Measurements from ENCODE around the gene KLHDC8A. TPM values are rescaled to one million over a fixed set of nuclear protein-coding genes. Genes with fewer than 3 reads are reported as not detected.

The KLHDC8A gene
- total RNA-seq, 1 donor from 2014 or later, result not detected

- H3K9me3 ChIP-seq, result no peaks in the 10 kb centered on the region
- TF ChIP-seq CTCF (IDR thresholded peaks at IDR 0.05), result no peak
- intact Hi-C loops (cut with DNase I), result no loop called here
- peaks cover 0 to 2% of the 10 kb centered on the region in 2 donors for H3K4me1 ChIP-seq
- DNase-seq (ENCODE audit: low spot score in 2 of 2), result no peak
- H3K36me3 ChIP-seq, result no peaks in the 10 kb centered on the region
- H3K27me3 ChIP-seq, result no peaks in the 10 kb centered on the region
- no peak overlapping the region for H3K4me3 ChIP-seq
- H3K27ac ChIP-seq, result no peak overlapping the region
These were observed 24.2 kb upstream of the KLHDC8A start for GRCh38 chr1:205380882-205381281.

- Histone ChIP-seq H3K36me3 (no peaks in the 10 kb centered on the region), H3K27ac (no peak overlapping the region), H3K27me3 (no peaks in the 10 kb centered on the region), H3K4me3 (no peak overlapping the region), H3K9me3 (no peaks in the 10 kb centered on the region), H3K4me1 (peaks cover 6 to 13% of the 10 kb centered on the region in 2 donors)
- no peak for TF ChIP-seq CTCF (IDR thresholded peaks at IDR 0.05)
- intact Hi-C loops (cut with DNase I), result no loop called here
- no peak for DNase-seq (ENCODE audit: low spot score in 2 of 2)
These were observed 22.3 kb upstream of the KLHDC8A start for GRCh38 chr1:205379056-205379455.

GRCh38 chr1:205377355-205377754 is 20.6 kb upstream of the KLHDC8A start:
- DNase-seq (ENCODE audit: low spot score in 2 of 2), result no peak
- TF ChIP-seq CTCF (IDR thresholded peaks at IDR 0.05), result no peak
- H3K27ac ChIP-seq, result no peak overlapping the region
- H3K36me3 ChIP-seq, result no peaks in the 10 kb centered on the region
- intact Hi-C loops (cut with DNase I), result no loop called here
- no peak overlapping the region for H3K4me3 ChIP-seq
- no peaks in the 10 kb centered on the region for H3K9me3 ChIP-seq
- H3K4me1 ChIP-seq, result peaks cover 7 to 30% of the 10 kb centered on the region in 2 donors
- H3K27me3 ChIP-seq, result no peaks in the 10 kb centered on the region

GRCh38 chr1:205376739-205377138 is 20.0 kb upstream of the KLHDC8A start:
- Histone ChIP-seq H3K4me1 (peaks cover 7 to 30% of the 10 kb centered on the region in 2 donors), H3K4me3 (no peak overlapping the region), H3K36me3 (no peaks in the 10 kb centered on the region), H3K27ac (no peak overlapping the region), H3K9me3 (no peaks in the 10 kb centered on the region), H3K27me3 (no peaks in the 10 kb centered on the region)
- no peak for DNase-seq (ENCODE audit: low spot score in 2 of 2)
- TF ChIP-seq CTCF (IDR thresholded peaks at IDR 0.05), result no peak
- intact Hi-C loops (cut with DNase I), result no loop called here

- Histone ChIP-seq H3K4me3 (no peak overlapping the region), H3K27ac (no peak overlapping the region), H3K9me3 (no peaks in the 10 kb centered on the region), H3K4me1 (peaks cover 7 to 30% of the 10 kb centered on the region in 2 donors), H3K27me3 (no peaks in the 10 kb centered on the region), H3K36me3 (no peaks in the 10 kb centered on the region)
- DNase-seq (ENCODE audit: low spot score in 2 of 2), result no peak
- TF ChIP-seq CTCF (IDR thresholded peaks at IDR 0.05), result no peak
- intact Hi-C loops (cut with DNase I), result no loop called here
These were observed 19.3 kb upstream of the KLHDC8A start for GRCh38 chr1:205375835-205376545.

Measured in ascending aorta (tissue), 2 donors.